GM23248 (cell line): ENCODE measurements around the gene CPPED1. TPM values are rescaled to one million over a fixed set of nuclear protein-coding genes. Genes with fewer than 3 reads are reported as not detected.

Experiments used
- DNase-seq: peaks from one replicate; pipeline ENCODE4 v3.0.0-alpha.2; 2015
- H2AFZ ChIP-seq: fragments of 200-600 bp; sonication (generic); 2 replicates; pipeline ENCODE4 v1.6.1; 2016; ENCODE audit warnings: antibody characterized with exemption
- H3F3A ChIP-seq: fragments of 200-600 bp; sonication (generic); 2 replicates; pipeline ENCODE4 v1.6.1; 2016; ENCODE audit warnings: mild to moderate bottlenecking, antibody characterized with exemption, mixed run types; ENCODE audit not compliant: insufficient read depth
- H3K27ac ChIP-seq: fragments of 200-600 bp; sonication (generic); 2 replicates; pipeline ENCODE4 v1.5.1; 2016; ENCODE audit warnings: mild to moderate bottlenecking
- H3K27me3 ChIP-seq: fragments of 200-600 bp; sonication (generic); replicated peaks from 2 replicates; pipeline ENCODE4 v1.6.1; 2016; ENCODE audit warnings: mild to moderate bottlenecking; ENCODE audit not compliant: insufficient read depth
- H3K36me3 ChIP-seq: fragments of 200-600 bp; sonication (generic); 2 replicates; pipeline ENCODE4 v1.6.1; 2016; ENCODE audit warnings: low read depth, mild to moderate bottlenecking
- H3K4me1 ChIP-seq: fragments of 200-600 bp; sonication (generic); 2 replicates; pipeline ENCODE4 v1.6.1; 2016; ENCODE audit warnings: mild to moderate bottlenecking; ENCODE audit not compliant: insufficient read depth
- H3K4me2 ChIP-seq: fragments of 200-600 bp; sonication (generic); one replicate; pipeline ENCODE4 v1.6.1; 2016; ENCODE audit warnings: mild to moderate bottlenecking; ENCODE audit not compliant: unreplicated experiment
- H3K4me3 ChIP-seq: fragments of 200-600 bp; sonication (generic); 2 replicates; pipeline ENCODE4 v1.5.1; 2016; ENCODE audit warnings: mild to moderate bottlenecking
- H3K79me2 ChIP-seq: fragments of 200-600 bp; sonication (generic); 2 replicates; pipeline ENCODE4 v1.6.1; 2016; ENCODE audit warnings: mild to moderate bottlenecking; ENCODE audit not compliant: insufficient read depth
- H3K9ac ChIP-seq: fragments of 200-600 bp; sonication (generic); 2 replicates; pipeline ENCODE4 v1.6.1; 2016; ENCODE audit warnings: mild to moderate bottlenecking
- H3K9me2 ChIP-seq: fragments of 200-600 bp; sonication (generic); 2 replicates; pipeline ENCODE4 v1.6.1; 2016; ENCODE audit warnings: mixed run types, mild to moderate bottlenecking, moderate library complexity; ENCODE audit not compliant: insufficient read depth
- H3K9me3 ChIP-seq: fragments of 200-600 bp; sonication (generic); one replicate; pipeline ENCODE4 v1.6.1; 2017; ENCODE audit warnings: low read depth
- H4K20me1 ChIP-seq: fragments of 200-600 bp; sonication (generic); 2 replicates; pipeline ENCODE4 v1.6.0; 2016; ENCODE audit not compliant: insufficient read depth
- EZH2 ChIP-seq: fragments of 200-600 bp; sonication (generic); IDR thresholded peaks from 2 replicates; pipeline ENCODE4 v1.6.1; 2018; ENCODE audit warnings: antibody characterized with exemption, mild to moderate bottlenecking; ENCODE audit not compliant: insufficient read depth, poor library complexity, severe bottlenecking
- EZH2phosphoT487 ChIP-seq: fragments of 200-600 bp; sonication (generic); IDR thresholded peaks from 2 replicates; pipeline ENCODE4 v1.6.1; 2018; ENCODE audit warnings: antibody characterized with exemption, moderate library complexity, mild to moderate bottlenecking, low read depth; ENCODE audit not compliant: insufficient read depth
- WGBS, 2 experiments: methylation state at CpG; one replicate each; pipeline ENCODE4 v1.1.6; 2015 to 2017; ENCODE audit warnings: low lambda C conversion rate in 2 of 2, low coverage in 1 of 2; ENCODE audit errors: missing lambda C conversion rate in 2 of 2; 5-methylcytosine and 5-hydroxymethylcytosine counted together
- in situ Hi-C: fragments of 300-500 bp; cut with MboI; formaldehyde crosslinking; loops from 2 replicates; pipeline ENCODE4 v1.15.0; 2020
- polyA plus RNA-seq: library from polyadenylated mRNA; unstranded; fragments of >200 nt; fragmentation: Nextera tagmentation; extraction: Ambion mirVana; gene quantifications from 2 replicates; pipeline ENCODE4 v1.2.1, GENCODE V29; 2016
- total RNA-seq: library from RNA; depleted of rRNA; stranded (reverse); fragments of >200 nt; shearing (Covaris generic); gene quantifications from 2 replicates; pipeline ENCODE4 v1.2.3, GENCODE V29; 2014

Gene CPPED1
- total and polyA plus RNA-seq, 2 experiments from 2014 or later, result 11.7 to 39.1 TPM

DNA sequence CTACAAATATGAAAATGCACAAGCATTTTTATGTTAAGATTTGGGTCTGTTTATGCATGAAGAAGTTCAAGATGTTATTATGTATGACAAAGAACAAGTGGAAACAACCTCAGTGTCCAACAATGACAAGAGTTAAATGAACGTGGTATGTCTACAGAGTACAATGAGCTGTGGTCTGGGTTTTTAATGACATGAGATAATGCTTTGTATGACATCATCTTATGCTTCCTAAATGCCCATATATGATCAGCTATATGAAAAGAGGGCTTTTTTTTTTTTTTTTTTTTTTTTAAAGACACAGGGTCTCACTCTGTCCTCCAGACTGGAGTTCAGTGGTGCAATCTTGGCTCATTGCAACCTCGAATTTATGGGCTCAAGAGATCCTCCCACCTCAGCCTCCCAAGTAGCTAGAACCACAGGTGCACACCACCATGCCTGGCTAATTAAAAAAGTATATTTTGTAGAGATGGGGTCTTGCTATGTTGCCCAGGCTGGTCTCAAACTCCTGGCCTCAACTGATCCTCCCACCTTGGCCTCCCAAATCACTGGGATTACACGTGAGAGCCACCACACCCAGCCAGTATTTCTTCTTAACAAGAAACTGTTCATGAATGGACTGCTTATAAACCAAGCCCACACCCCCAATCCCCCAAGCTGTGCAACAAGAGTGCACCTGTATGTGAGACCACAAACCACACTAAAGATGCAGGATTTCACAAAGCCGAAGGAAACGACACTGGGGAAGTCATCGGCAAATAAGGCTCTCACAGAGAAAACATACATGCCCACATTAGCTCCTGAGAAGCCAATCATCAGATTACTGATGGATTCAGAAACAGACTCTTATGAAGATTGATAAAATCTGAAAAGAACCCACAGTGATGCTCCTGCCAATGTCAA lies 114.5 kb downstream of the CPPED1 start:
- DNase-seq, result no peak
- H3K9me2 ChIP-seq, result no peaks in the 10 kb centered on the region
- no peaks in the 10 kb centered on the region for H3F3A ChIP-seq
- 84 to 90% methylated on average over 6 of the region's 6 CpGs for WGBS, 2 experiments
- H2AFZ ChIP-seq, result no peak overlapping the region
- H3K9me3 ChIP-seq, result no peaks in the 10 kb centered on the region
- H3K79me2 ChIP-seq, result no peaks in the 10 kb centered on the region
- no peak overlapping the region for H3K27ac ChIP-seq
- H3K36me3 ChIP-seq, result no peaks in the 10 kb centered on the region
- H3K27me3 ChIP-seq, result no peaks in the 10 kb centered on the region
- no peak overlapping the region for H3K4me3 ChIP-seq
- TF ChIP-seq EZH2phosphoT487 (no peak), EZH2 (no peak)
- H3K4me2 ChIP-seq, result no peak overlapping the region
- H4K20me1 ChIP-seq, result no peaks in the 10 kb centered on the region
- no peaks in the 10 kb centered on the region for H3K4me1 ChIP-seq
- in situ Hi-C loops, result no loop called here
- H3K9ac ChIP-seq, result no peak overlapping the region

DNA sequence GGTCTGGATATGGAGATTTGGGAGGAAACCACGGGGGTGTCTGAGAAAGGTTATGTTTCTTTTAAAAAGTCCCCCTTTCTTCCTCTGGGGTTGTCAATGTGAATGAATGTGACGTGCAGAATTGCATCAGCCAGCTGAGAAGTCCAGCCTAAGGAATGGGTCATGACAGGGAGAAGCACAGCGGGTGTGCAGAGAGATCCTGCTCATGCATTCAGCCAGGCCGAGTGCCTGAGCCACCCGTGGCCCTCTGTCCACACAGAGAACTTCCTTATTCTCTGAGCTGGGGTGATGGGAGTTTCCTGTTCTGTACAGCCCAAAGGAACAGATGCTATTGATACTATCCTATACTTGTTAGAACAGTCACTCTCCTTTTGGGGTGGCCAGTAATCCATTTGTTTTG lies 117.9 kb downstream of the CPPED1 start:
- 81% methylated on average over 5 of the region's 5 CpGs for WGBS, 2 experiments
- Histone ChIP-seq H3K36me3 (no peaks in the 10 kb centered on the region), H3K9me2 (no peaks in the 10 kb centered on the region), H3K4me2 (no peak overlapping the region), H4K20me1 (no peaks in the 10 kb centered on the region), H2AFZ (no peak overlapping the region), H3K27ac (no peak overlapping the region), H3K79me2 (no peaks in the 10 kb centered on the region), H3K27me3 (no peaks in the 10 kb centered on the region), H3K4me1 (no peaks in the 10 kb centered on the region), H3F3A (no peaks in the 10 kb centered on the region), H3K9me3 (no peaks in the 10 kb centered on the region), H3K9ac (no peak overlapping the region), H3K4me3 (no peak overlapping the region)
- TF ChIP-seq EZH2phosphoT487, result no peak
- no peak for TF ChIP-seq EZH2
- in situ Hi-C loops, result no loop called here
- no peak for DNase-seq

DNA sequence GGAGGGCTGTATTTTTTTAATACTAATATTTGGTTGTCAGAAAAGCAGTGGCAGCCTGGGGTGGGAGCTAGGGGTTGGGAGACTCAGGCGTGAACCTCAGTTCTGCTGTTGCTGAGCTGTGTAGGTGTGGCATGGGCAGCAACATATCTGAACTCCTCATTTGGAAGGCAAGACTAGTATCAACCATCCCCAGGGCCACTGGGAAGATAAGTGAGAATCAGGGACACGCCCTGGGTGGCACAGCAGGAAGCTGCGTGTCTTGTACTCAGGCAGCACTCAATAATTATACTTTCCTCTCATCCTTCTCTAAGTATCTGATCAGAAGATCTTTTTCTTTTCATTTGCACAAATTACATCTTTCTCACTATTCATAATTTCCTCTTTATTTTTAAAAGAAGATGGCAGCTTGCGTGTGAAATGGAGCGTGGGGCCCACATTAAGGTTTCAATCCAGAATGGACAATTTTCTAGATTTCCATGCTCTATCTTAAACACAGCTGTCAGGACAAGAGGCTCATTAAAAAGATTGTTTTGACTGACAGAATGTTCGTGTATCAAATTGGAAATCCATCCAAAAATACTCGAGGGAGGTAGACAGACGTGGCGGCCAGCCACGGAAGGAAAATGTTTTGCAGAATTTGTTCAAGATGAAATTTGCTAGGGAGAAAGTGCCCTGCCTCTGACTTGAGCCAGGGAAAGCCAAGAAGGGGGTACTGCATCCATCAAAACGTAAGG lies 121.1 kb downstream of the CPPED1 start:
- 97% methylated on average over 11 of the region's 11 CpGs for WGBS, 2 experiments
- H3K4me2 ChIP-seq, result no peak overlapping the region
- H3K36me3 ChIP-seq, result no peaks in the 10 kb centered on the region
- no peaks in the 10 kb centered on the region for H3K9me2 ChIP-seq
- no peaks in the 10 kb centered on the region for H3F3A ChIP-seq
- no peak for DNase-seq
- H4K20me1 ChIP-seq, result no peaks in the 10 kb centered on the region
- no peak overlapping the region for H2AFZ ChIP-seq
- in situ Hi-C loops, result no loop called here
- H3K9ac ChIP-seq, result no peak overlapping the region
- TF ChIP-seq EZH2phosphoT487 (no peak), EZH2 (no peak)
- peaks cover 8% of the 10 kb centered on the region; the same call in 1 of the 2 replicates for H3K4me1 ChIP-seq
- no peaks in the 10 kb centered on the region for H3K79me2 ChIP-seq
- H3K4me3 ChIP-seq, result no peak overlapping the region
- H3K27ac ChIP-seq, result no peak overlapping the region
- H3K27me3 ChIP-seq, result no peaks in the 10 kb centered on the region
- H3K9me3 ChIP-seq, result no peaks in the 10 kb centered on the region

DNA sequence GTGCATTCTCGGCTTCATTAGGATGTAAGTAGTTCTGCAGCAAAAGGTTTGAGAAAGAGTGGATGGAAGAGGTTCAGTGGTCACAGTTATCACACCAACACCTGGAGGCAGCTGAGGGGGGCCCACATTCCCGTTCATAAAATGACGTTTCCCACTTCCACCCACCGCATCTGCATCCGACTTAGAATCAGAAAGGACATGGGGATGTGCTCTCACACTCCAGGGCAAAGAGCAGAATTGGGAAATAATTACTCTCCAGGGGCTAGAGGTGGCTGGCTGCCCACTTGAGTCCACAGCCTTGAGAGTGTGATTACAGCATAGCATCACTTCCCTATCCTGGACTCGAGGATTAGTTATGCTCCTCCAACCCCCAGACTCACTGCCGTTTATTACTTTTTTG lies 122.0 kb downstream of the CPPED1 start:
- H3K9ac ChIP-seq, result no peak overlapping the region
- WGBS, 2 experiments, result 84 to 87% methylated on average over 7 of the region's 7 CpGs
- H4K20me1 ChIP-seq, result no peaks in the 10 kb centered on the region
- H3K9me2 ChIP-seq, result no peaks in the 10 kb centered on the region
- no peaks in the 10 kb centered on the region for H3K27me3 ChIP-seq
- H3K4me2 ChIP-seq, result no peak overlapping the region
- peaks cover 8% of the 10 kb centered on the region; the same call in 1 of the 2 replicates for H3K4me1 ChIP-seq
- no peak overlapping the region for H2AFZ ChIP-seq
- no peak for DNase-seq
- TF ChIP-seq EZH2 (no peak), EZH2phosphoT487 (no peak)
- no peaks in the 10 kb centered on the region for H3F3A ChIP-seq
- H3K27ac ChIP-seq, result no peak overlapping the region
- no peak overlapping the region for H3K4me3 ChIP-seq
- no peaks in the 10 kb centered on the region for H3K36me3 ChIP-seq
- H3K9me3 ChIP-seq, result no peaks in the 10 kb centered on the region
- H3K79me2 ChIP-seq, result no peaks in the 10 kb centered on the region
- in situ Hi-C loops, result no loop called here
